Right atrium auricular region (tissue), 2 donors: ENCODE data around the gene ADGRD1. TPM values are rescaled to one million over a fixed set of nuclear protein-coding genes. Genes with fewer than 3 reads are reported as not detected.
A peak's percentile ranks its signal among the peaks of the same experiment; 100 is the strongest.

Experiments used
- DNase-seq: peaks from one replicate; pipeline ENCODE4 v3.0.0-alpha.2; 2019; ENCODE audit warnings: low spot score
- H3K27ac ChIP-seq, 2 donors: fragments of 200-600 bp; sonication (generic); 1 replicate in 1 of 2; 2 replicates in 1 of 2; pipeline ENCODE4 v1.5.1; 2016 to 2019
- H3K27me3 ChIP-seq, 2 donors: fragments of 200-600 bp; sonication (generic); one replicate each; pipeline versions ENCODE4 v1.5.1 to v1.6.0; 2017 to 2019
- H3K36me3 ChIP-seq: fragments of 200-600 bp; sonication (generic); one replicate; pipeline ENCODE4 v1.5.1; 2016
- H3K4me1 ChIP-seq, 2 donors: fragments of 200-600 bp; sonication (generic); one replicate each; pipeline versions ENCODE4 v1.5.1 to v1.6.0; 2017 to 2019
- H3K4me3 ChIP-seq, 2 donors: fragments of 200-600 bp; sonication (generic); 1 replicate in 1 of 2; 2 replicates in 1 of 2; pipeline ENCODE4 v1.5.1; 2017 to 2019; ENCODE audit warnings: mild to moderate bottlenecking in 1 of 2, moderate library complexity in 1 of 2
- H3K9me3 ChIP-seq, 2 donors: fragments of 200-600 bp; sonication (generic); one replicate each; pipeline ENCODE4 v1.5.1; 2019
- total RNA-seq, 2 donors: library from RNA; depleted of rRNA; stranded (reverse); fragments of >200 nt; gene quantifications; one replicate each; pipeline ENCODE4 v1.1.0, GENCODE V29; 2016
- TF ChIP-seq, protein P1 (sequence below), 2 donors: fragments of 200-600 bp; sonication (generic); IDR thresholded peaks; one replicate each; pipeline ENCODE4 v1.5.1; 2019; ENCODE audit warnings: antibody characterized with exemption in 2 of 2

ADGRD1 gene
- total RNA-seq, 2 donors from 2014 or later: 120 to 168 TPM

GRCh38 chr12:130981911-130982310 is 28.2 kb downstream of the ADGRD1 start:
- peak; percentile 36 for DNase-seq
- TF ChIP-seq, protein P1, sequence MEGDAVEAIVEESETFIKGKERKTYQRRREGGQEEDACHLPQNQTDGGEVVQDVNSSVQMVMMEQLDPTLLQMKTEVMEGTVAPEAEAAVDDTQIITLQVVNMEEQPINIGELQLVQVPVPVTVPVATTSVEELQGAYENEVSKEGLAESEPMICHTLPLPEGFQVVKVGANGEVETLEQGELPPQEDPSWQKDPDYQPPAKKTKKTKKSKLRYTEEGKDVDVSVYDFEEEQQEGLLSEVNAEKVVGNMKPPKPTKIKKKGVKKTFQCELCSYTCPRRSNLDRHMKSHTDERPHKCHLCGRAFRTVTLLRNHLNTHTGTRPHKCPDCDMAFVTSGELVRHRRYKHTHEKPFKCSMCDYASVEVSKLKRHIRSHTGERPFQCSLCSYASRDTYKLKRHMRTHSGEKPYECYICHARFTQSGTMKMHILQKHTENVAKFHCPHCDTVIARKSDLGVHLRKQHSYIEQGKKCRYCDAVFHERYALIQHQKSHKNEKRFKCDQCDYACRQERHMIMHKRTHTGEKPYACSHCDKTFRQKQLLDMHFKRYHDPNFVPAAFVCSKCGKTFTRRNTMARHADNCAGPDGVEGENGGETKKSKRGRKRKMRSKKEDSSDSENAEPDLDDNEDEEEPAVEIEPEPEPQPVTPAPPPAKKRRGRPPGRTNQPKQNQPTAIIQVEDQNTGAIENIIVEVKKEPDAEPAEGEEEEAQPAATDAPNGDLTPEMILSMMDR (IDR thresholded peaks at IDR 0.05): no peak
- peaks cover 0 to 39% of the 10 kb centered on the region in 2 donors for H3K4me1 ChIP-seq

DNA sequence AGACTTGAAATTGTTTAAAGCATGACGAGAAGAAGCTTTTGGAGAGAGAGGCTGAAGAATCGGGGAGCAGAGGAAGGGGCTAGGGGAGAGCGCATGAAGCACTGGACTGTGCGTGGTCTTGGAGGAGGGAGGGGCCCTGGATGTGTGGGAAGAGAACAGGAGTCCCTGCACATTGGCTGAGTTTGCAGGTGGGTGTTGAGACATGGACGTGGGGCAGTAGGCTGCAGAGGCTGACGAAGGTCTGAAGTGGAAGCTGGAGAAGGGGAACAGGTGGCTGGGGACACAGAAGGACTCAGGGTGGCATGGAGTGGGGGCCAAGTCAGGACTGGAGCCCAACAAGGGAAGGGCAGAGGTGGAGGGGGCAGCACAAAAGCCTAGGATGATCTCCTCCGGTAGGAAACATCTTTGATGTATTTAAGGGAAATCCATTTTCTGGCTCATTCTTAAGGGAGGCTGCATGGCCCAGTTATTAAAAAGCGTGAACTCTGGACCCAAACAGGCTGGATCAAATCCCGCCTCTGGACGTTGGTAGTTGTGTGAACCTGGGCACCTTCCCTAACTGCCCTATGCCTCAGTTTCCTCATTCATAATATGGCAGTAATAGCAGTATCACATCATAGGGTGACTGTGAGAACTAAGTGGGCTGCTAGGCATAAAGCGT is 29.0 kb downstream of the ADGRD1 start:
- Histone ChIP-seq H3K4me1 (peaks cover 0 to 39% of the 10 kb centered on the region in 2 donors), H3K4me3 (no peak overlapping the region), H3K27me3 (no peaks in the 10 kb centered on the region), H3K36me3 (peaks cover 35% of the 10 kb centered on the region), H3K27ac (peak overlapping the region; percentile 50 to 75), H3K9me3 (no peaks in the 10 kb centered on the region)
- TF ChIP-seq, protein P1 (IDR thresholded peaks at IDR 0.05): no peak
- peak; percentile 54 for DNase-seq

More at GRCh38 chr12:130981911-130982310, 28.2 kb downstream of the ADGRD1 start:
- H3K27me3 ChIP-seq: no peaks in the 10 kb centered on the region
- no peak overlapping the region for H3K4me3 ChIP-seq
- H3K9me3 ChIP-seq: no peaks in the 10 kb centered on the region
- H3K27ac ChIP-seq: peak overlapping the region; percentile 50 to 75
- peaks cover 35% of the 10 kb centered on the region for H3K36me3 ChIP-seq

DNA sequence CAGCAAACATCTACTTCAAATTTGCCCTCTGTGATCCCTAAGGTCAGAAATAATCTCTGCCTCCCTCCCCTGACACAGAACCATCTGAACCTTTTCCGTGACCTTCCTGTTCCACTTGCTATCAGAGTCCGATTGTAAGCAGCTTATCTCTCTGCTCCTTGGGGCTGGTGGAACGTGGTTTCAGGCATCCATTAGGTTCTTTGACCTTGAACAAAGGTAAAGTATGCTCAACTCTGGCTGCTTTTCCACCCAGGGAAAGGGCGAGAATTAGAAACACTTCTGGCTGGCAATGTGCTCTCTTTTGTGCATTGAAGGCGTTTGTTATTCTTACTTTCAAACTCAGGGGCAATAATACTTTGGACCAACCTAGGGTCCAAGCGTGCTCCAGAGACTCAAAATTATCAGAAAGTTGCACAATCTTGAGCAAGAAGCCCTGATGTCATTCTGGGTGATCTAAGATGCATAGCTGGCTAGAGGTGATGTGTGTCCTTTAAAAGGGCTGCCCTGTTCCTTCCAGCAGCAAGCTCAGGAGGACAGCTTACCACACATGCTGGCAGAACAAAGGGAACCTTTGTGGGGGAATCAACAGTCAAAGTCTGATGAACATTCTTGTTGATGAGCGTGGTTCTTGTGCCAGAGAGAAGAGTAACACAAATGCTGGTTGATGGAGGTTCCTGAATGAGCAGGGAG is 29.8 kb downstream of the ADGRD1 start:
- TF ChIP-seq, protein P1 (IDR thresholded peaks at IDR 0.05): no peak
- DNase-seq: peak; percentile 68

GRCh38 chr12:130984183-130985058 is 30.7 kb downstream of the ADGRD1 start:
- peaks cover 0 to 34% of the 10 kb centered on the region in 2 donors for H3K4me1 ChIP-seq
- peaks cover 45% of the 10 kb centered on the region for H3K36me3 ChIP-seq
- peak overlapping the region; percentile 50 to 75 for H3K27ac ChIP-seq
- no peak overlapping the region for H3K4me3 ChIP-seq
- DNase-seq: peak; percentile 51
- H3K9me3 ChIP-seq: no peaks in the 10 kb centered on the region
- TF ChIP-seq, protein P1 (IDR thresholded peaks at IDR 0.05): no peak
- no peaks in the 10 kb centered on the region for H3K27me3 ChIP-seq

More for the DNA sequence above, 29.8 kb downstream of the ADGRD1 start:
- no peak overlapping the region for H3K4me3 ChIP-seq
- H3K9me3 ChIP-seq: no peaks in the 10 kb centered on the region
- peaks cover 0 to 38% of the 10 kb centered on the region in 2 donors for H3K4me1 ChIP-seq
- H3K36me3 ChIP-seq: peaks cover 36% of the 10 kb centered on the region
- H3K27ac ChIP-seq: peak overlapping the region; percentile 50 to 75
- no peaks in the 10 kb centered on the region for H3K27me3 ChIP-seq

- Histone ChIP-seq H3K4me3 (no peak overlapping the region), H3K36me3 (peaks cover 58% of the 10 kb centered on the region), H3K27me3 (no peaks in the 10 kb centered on the region), H3K27ac (peak overlapping the region in 1 of 2 donors; percentile 0), H3K4me1 (peaks cover 0 to 15% of the 10 kb centered on the region in 2 donors), H3K9me3 (no peaks in the 10 kb centered on the region)
- TF ChIP-seq, protein P1 (IDR thresholded peaks at IDR 0.05): no peak
- DNase-seq: peak; percentile 40
Measured at GRCh38 chr12:130987151-130987931, 33.6 kb downstream of the ADGRD1 start.
